Common myeloid progenitor, CD34-positive (primary cell): ENCODE measurements around the gene REEP3.

Experiments
- CTCF ChIA-PET: fragments of 350-600 bp; sonication (Branson Sonifier 250); formaldehyde crosslinking; loops from one replicate; lab custom pipeline; 2021; ENCODE audit warnings: antibody characterized with exemption; lab: Charles Lee
- POLR2A ChIA-PET: fragments of 350-600 bp; sonication (Branson Sonifier 250); formaldehyde crosslinking; loops from one replicate; lab custom pipeline; 2021; ENCODE audit warnings: antibody characterized with exemption; lab: Charles Lee
- DNase-seq, 3 donors: peaks; one replicate each; pipeline versions ENCODE4 v3.0.0 to v3.0.0-alpha.2; 2013
- H3K27ac ChIP-seq, 2 experiments: 1 replicate in 1 of 2; 2 replicates in 1 of 2; pipeline ENCODE4 v1.7.0; 2013; ENCODE audit warnings: inconsistent platforms in 2 of 2, low read length in 2 of 2, mild to moderate bottlenecking in 2 of 2, low read depth in 1 of 2, moderate library complexity in 1 of 2; ENCODE audit not compliant: severe bottlenecking in 2 of 2, insufficient read depth in 1 of 2, poor library complexity in 1 of 2
- H3K27me3 ChIP-seq, 5 experiments: replicated peaks in 2 of 5; 1 replicate in 3 of 5; 2 replicates in 2 of 5; pipeline versions ENCODE4 v1.6.1 to v1.7.0; 2013; ENCODE audit warnings: low read length in 4 of 5, mild to moderate bottlenecking in 2 of 5, moderate library complexity in 2 of 5, inconsistent platforms in 1 of 5; ENCODE audit not compliant: insufficient read depth in 5 of 5, control insufficient read depth in 4 of 5
- H3K36me3 ChIP-seq, 4 experiments: 1 replicate in 2 of 4; 2 replicates in 2 of 4; pipeline versions ENCODE4 v1.6.1 to v1.7.0; 2013; ENCODE audit warnings: low read length in 3 of 4, control low read depth in 1 of 4, mild to moderate bottlenecking in 1 of 4; ENCODE audit not compliant: control insufficient read depth in 4 of 4, insufficient read depth in 4 of 4
- H3K4me1 ChIP-seq, 4 experiments: 1 replicate in 3 of 4; 2 replicates in 1 of 4; pipeline versions ENCODE4 v1.6.1 to v1.7.1; 2013; ENCODE audit warnings: low read length in 3 of 4, mild to moderate bottlenecking in 3 of 4, control low read depth in 1 of 4, inconsistent platforms in 1 of 4, moderate library complexity in 1 of 4; ENCODE audit not compliant: control insufficient read depth in 4 of 4, insufficient read depth in 4 of 4; ENCODE audit errors: control extremely low read depth in 1 of 4
- H3K4me3 ChIP-seq, 7 experiments: 1 replicate in 4 of 7; 2 replicates in 3 of 7; pipeline versions ENCODE4 v1.5.1 to v1.7.0; 2013; ENCODE audit warnings: mild to moderate bottlenecking in 7 of 7, low read length in 6 of 7, moderate library complexity in 6 of 7, inconsistent platforms in 2 of 7, low read depth in 2 of 7, control low read depth in 1 of 7; ENCODE audit not compliant: insufficient read depth in 4 of 7, control insufficient read depth in 1 of 7; ENCODE audit errors: extremely low read depth in 1 of 7
- H3K9me3 ChIP-seq, 5 experiments: 1 replicate in 4 of 5; 2 replicates in 1 of 5; pipeline versions ENCODE4 v1.6.1 to v1.7.1; 2013; ENCODE audit warnings: low read length in 4 of 5, mild to moderate bottlenecking in 2 of 5, inconsistent platforms in 1 of 5, low read depth in 1 of 5, moderate library complexity in 1 of 5; ENCODE audit not compliant: control insufficient read depth in 4 of 5, insufficient read depth in 2 of 5; ENCODE audit errors: control extremely low read depth in 1 of 5

REEP3 gene

GRCh38 chr10:63673846-63674245 lies 152.6 kb downstream of the REEP3 start:
- Histone ChIP-seq H3K27me3 (no peaks in the 10 kb centered on the region), H3K9me3 (no peaks in the 10 kb centered on the region), H3K27ac (no peak overlapping the region), H3K4me1 (peaks cover 0 to 8% (median 3%) of the 10 kb centered on the region in 4 experiments), H3K4me3 (no peak overlapping the region), H3K36me3 (no peaks in the 10 kb centered on the region)
- no peak for DNase-seq
- ChIA-PET POLR2A (no interaction called here), CTCF (interaction anchor here (1.1 kb wide), 1 partner anchor 465 kb away, joined by 3 read pairs; no protein-coding TSS in a partner anchor)
